ENCODE results near the gene TRIP4.

Gene TRIP4

GRCh38 chr15:64425221-64425620 lies 37.6 kb downstream of the TRIP4 start:
- TF ChIP-seq, protein P1, sequence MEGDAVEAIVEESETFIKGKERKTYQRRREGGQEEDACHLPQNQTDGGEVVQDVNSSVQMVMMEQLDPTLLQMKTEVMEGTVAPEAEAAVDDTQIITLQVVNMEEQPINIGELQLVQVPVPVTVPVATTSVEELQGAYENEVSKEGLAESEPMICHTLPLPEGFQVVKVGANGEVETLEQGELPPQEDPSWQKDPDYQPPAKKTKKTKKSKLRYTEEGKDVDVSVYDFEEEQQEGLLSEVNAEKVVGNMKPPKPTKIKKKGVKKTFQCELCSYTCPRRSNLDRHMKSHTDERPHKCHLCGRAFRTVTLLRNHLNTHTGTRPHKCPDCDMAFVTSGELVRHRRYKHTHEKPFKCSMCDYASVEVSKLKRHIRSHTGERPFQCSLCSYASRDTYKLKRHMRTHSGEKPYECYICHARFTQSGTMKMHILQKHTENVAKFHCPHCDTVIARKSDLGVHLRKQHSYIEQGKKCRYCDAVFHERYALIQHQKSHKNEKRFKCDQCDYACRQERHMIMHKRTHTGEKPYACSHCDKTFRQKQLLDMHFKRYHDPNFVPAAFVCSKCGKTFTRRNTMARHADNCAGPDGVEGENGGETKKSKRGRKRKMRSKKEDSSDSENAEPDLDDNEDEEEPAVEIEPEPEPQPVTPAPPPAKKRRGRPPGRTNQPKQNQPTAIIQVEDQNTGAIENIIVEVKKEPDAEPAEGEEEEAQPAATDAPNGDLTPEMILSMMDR (IDR thresholded peaks at IDR 0.05) = no peak
- TF ChIP-seq ZFX (IDR thresholded peaks at IDR 0.05; ENCODE audit: borderline replicate concordance) = no peak
- H3K27ac ChIP-seq = peak overlapping the region; percentile 84

- no peak overlapping the region for H3K27ac ChIP-seq
- TF ChIP-seq, protein P1 (IDR thresholded peaks at IDR 0.05) = peak; percentile 35
- no peak for TF ChIP-seq ZFX (IDR thresholded peaks at IDR 0.05; ENCODE audit: borderline replicate concordance)
Observed at GRCh38 chr15:64426845-64427465, 39.3 kb downstream of the TRIP4 start.

GRCh38 chr15:64429448-64429847 lies 41.8 kb downstream of the TRIP4 start:
- no peak for TF ChIP-seq ZFX (IDR thresholded peaks at IDR 0.05; ENCODE audit: borderline replicate concordance)
- TF ChIP-seq, protein P1 (IDR thresholded peaks at IDR 0.05) = no peak

DNA sequence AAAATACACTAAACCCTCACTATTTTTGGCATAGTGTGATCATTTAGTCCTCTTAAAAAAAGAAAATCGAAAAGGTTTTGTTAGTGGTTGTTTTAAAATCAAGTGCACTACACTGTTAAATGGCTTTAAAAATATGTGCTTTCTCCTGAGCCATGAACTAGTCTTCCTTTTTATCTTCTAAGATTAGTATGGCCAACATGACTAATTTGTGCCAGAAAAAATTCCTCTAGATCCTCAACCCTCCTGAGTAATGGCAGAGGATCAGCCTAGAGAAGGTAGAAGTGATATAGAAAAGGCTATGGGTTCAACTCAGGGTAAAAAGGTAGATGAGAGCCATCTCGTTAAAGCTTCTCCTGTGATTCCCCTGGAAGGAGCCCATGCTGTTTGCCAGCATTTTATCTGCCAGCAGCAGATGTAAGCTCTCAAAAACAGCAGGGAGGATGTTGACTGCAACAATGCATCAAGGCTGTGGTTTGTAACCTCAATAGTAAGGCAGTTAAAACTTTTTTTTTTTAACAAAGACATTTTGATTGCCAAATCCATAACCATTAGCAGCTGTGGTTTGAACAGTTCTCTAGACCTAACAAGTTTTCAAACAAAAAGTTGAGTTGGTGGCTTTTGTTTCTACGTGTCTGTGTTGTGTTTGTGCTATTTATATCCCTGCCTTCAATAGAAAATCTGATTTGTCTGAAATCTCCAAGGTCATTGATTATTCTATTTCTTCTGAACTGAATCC lies 42.5 kb downstream of the TRIP4 start:
- TF ChIP-seq ZFX (IDR thresholded peaks at IDR 0.05; ENCODE audit: borderline replicate concordance) = no peak
- TF ChIP-seq, protein P1 (IDR thresholded peaks at IDR 0.05) = no peak
- no peak overlapping the region for H3K27ac ChIP-seq

More at GRCh38 chr15:64429448-64429847, 41.8 kb downstream of the TRIP4 start:
- no peak overlapping the region for H3K27ac ChIP-seq

DNA sequence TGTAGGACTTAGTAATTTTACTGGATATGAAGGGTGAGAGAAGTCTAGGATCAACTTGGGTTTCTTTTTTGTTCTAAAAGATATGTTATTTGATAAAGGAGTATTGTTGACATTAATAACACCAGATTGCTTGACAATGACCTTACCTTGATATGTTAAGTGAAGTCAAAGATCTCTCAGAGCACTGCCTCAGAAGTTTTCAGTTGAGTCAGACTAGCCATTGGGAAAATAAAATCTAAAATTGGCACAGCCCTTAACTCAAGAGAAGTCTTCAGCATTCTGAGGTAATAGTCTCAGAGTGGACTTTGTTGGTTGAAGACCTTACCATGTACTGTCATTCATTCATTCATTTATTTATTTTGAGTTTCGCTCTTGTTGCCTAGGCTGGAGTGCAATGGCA lies 50.3 kb downstream of the TRIP4 start:
- TF ChIP-seq ZFX (IDR thresholded peaks at IDR 0.05; ENCODE audit: borderline replicate concordance) = no peak
- no peak overlapping the region for H3K27ac ChIP-seq

DNA sequence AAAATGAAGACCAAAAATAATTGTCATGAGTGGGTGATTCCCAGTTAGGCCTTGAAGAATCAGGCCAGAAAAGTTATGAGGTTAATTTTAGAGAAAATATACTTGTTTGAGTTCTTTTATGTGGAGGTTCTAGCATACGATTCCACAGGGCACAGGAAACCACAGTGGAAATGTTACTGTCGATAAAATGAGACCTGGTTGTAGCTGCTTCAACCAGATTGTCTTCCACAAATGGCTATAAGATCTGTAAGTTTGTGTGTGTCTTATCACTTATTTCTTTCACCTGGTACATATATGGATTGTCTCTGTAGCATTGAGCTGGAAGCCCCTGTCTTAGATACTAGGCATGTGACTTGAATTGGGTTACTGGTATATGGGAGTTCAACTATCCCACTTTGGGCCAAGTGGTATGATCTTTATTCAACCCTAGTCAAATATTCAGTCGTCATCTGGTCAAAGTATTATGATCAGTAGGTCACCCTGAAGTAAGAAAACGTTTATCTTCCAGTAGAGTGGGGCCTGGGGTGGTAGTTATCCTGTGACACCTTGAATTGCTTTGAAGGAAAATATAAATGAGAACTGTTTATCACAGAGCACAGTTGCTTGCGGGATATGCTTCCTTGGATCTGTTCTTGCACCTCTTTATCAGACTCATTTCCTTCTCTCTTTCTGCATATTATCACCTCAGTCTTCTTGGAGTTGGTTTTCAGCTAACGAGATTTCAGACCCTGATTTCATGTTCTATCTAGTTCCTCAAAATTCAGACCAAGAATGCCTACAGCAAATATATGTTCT lies 51.2 kb downstream of the TRIP4 start:
- no peak for TF ChIP-seq ZFX (IDR thresholded peaks at IDR 0.05; ENCODE audit: borderline replicate concordance)
- TF ChIP-seq, protein P1 (IDR thresholded peaks at IDR 0.05) = no peak
- no peak overlapping the region for H3K27ac ChIP-seq

DNA sequence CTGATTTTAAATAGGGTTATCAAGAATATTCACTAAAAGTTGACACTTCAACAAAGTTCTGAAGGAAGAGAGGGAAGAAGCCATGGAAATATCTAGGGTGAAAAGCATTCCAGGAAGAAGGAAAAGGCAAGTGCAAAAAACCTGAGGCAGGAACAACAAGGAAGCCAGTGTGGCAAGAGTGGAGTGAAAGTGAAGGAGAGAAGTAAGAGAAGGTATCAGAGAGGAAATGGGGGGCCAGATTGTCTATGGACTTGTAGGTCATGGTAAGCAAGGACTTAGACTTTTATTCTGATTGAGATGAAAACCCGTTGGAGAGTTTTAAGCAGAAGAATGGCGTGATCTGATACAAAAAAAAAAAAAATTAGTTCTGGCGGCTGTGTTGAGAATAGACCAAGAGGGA lies 54.2 kb downstream of the TRIP4 start:
- no peak overlapping the region for H3K27ac ChIP-seq
- no peak for TF ChIP-seq ZFX (IDR thresholded peaks at IDR 0.05; ENCODE audit: borderline replicate concordance)
- TF ChIP-seq, protein P1 (IDR thresholded peaks at IDR 0.05) = no peak
